Pancreas (tissue), 10 donors: Measurements from ENCODE around the gene SLC44A4. TPM values are rescaled to one million over a fixed set of nuclear protein-coding genes. Genes with fewer than 3 reads are reported as not detected.

ENCODE experiments used
- ATAC-seq, 4 donors: fragments of 200-7000 bp; cut with Tn5 transposase; one replicate each; pipeline versions ENCODE4 v1.8.0 to v1.9.1; 2020; ENCODE audit warnings: mild to moderate bottlenecking in 4 of 4, moderate library complexity in 4 of 4
- DNase-seq, 6 donors: peaks; one replicate each; pipeline ENCODE4 v3.0.0-alpha.2; 2020
- FAIRE-seq: peaks from 2 replicates; lab custom pipeline; 2012; peaks lifted over from hg19 to GRCh38; lab: Jason Lieb, UNC
- H3K27ac ChIP-seq, 4 donors: fragments of 200-600 bp; sonication (generic); 1 replicate in 3 of 4; 2 replicates in 1 of 4; pipeline versions ENCODE4 v1.5.0 to v1.8.0; 2020
- H3K27me3 ChIP-seq, 4 donors: fragments of 200-600 bp; one replicate each; pipeline ENCODE4 v1.8.0; 2021
- H3K36me3 ChIP-seq, 3 donors: fragments of 200-600 bp; sonication (generic) in 1 of 3; one replicate each; pipeline versions ENCODE4 v1.5.0 to v1.8.0; 2020 to 2021
- H3K4me1 ChIP-seq, 3 donors: fragments of 200-600 bp; one replicate each; pipeline ENCODE4 v1.8.0; 2021
- H3K4me3 ChIP-seq, 4 donors: fragments of 200-600 bp; sonication (generic) in 2 of 4; one replicate each; pipeline versions ENCODE4 v1.5.0 to v1.8.0; 2020 to 2021
- H3K9me3 ChIP-seq, 4 donors: fragments of 200-600 bp; one replicate each; pipeline ENCODE4 v1.8.0; 2021
- WGBS, 2 donors: extraction: QIAGEN DNeasy Blood & Tissue Kit; methylation state at CpG; one replicate each; pipeline ENCODE4 v1.1.7; 2013; 5-methylcytosine and 5-hydroxymethylcytosine counted together
- intact Hi-C, 3 donors: fragments of 100-400 bp; cut with DNase I; formaldehyde crosslinking; loops; one replicate each; pipeline versions ENCODE4 v1.11.1 to v1.14.2; 2022
- polyA plus RNA-seq, 2 donors: library from polyadenylated mRNA; stranded (reverse); fragments of 200-250 nt; gene quantifications; one replicate each; pipeline ENCODE4 v1.2.3, GENCODE V29; 2013
- total RNA-seq, 6 donors: library from RNA; stranded (reverse); fragmentation: NEBNext Ultra II Directional in 4 of 6; extraction: Animal tissue kit (Norgen Biotek cat#: 25700) in 4 of 6; gene quantifications; one replicate each; pipeline versions ENCODE4 v1.2.1 to v1.2.4, GENCODE V29; 2021 to 2023
- TF ChIP-seq, protein P1 (sequence below), 4 donors: fragments of 200-600 bp; sonication (generic) in 3 of 4; IDR thresholded peaks; one replicate each; pipeline versions ENCODE4 v1.5.0 to v1.8.0; 2021; ENCODE audit warnings: antibody characterized with exemption in 4 of 4
- donor health status: healthy with polysubstance abuse.
- donor health status: DM: no; HTN: no; CAD: no; lungs with moderate emphysema.
- donor health status: DM: no; HTN: no; CAD: no.
- donor health status: control.
- donor health status: control.
- donor health status: Bipolar disorder and iron deficiency.
- donor health status: DM: yes; HTN: yes; CAD: no.
- donor health status: DM: no; HTN: no; CAD: no.
- donor health status: DM: no; HTN: no; CAD: no.
- donor health status: DM: yes; HTN: yes; CAD: no.

The SLC44A4 gene
- total and polyA plus RNA-seq, 8 donors, result 4.6 to 57.3 (median 12.9) TPM

DNA sequence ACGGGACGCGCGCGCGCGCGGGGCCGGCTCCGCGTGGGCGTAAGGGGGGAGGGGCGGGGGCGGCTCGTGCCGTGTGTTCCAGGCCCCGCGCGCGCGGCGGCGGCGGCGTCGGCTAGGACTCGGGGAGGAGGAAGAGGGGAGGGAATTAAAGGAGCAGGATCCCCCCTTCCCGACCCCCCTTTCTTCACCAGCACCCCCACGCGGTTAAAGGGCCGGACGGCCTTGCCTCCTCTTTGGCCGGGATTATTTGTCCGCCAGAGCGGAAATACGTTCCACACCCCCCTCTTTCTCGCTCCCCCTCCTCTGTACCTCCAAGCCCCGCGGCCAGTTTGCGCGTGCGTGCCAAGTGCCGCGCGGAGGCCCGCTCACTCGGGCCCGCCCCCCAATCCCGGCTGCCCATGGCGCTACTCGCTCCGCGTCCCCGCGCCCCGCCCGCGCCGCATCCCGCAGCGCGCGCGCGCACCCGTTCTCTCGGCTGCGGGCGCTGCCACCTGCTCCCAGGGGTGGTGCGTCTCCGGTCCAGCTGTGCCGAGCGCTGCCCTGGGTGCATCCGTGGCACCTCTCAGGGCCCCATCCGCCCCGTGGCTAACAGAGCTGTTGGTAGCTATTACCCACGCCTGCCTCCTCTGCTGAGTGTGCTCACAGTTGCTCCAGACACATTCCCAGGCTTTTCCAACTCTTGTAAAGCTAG is 23.3 kb upstream of the SLC44A4 start, which contains the start of gene ZBTB12:
TSS of gene ZBTB12 (minus strand) at position 134 of the 691 bp plus-strand sequence. CDS start 781 bp downstream, outside the sequence.
- ATAC-seq, result peak; percentile 71 to 87 (median 78)
- TF ChIP-seq, protein P1, sequence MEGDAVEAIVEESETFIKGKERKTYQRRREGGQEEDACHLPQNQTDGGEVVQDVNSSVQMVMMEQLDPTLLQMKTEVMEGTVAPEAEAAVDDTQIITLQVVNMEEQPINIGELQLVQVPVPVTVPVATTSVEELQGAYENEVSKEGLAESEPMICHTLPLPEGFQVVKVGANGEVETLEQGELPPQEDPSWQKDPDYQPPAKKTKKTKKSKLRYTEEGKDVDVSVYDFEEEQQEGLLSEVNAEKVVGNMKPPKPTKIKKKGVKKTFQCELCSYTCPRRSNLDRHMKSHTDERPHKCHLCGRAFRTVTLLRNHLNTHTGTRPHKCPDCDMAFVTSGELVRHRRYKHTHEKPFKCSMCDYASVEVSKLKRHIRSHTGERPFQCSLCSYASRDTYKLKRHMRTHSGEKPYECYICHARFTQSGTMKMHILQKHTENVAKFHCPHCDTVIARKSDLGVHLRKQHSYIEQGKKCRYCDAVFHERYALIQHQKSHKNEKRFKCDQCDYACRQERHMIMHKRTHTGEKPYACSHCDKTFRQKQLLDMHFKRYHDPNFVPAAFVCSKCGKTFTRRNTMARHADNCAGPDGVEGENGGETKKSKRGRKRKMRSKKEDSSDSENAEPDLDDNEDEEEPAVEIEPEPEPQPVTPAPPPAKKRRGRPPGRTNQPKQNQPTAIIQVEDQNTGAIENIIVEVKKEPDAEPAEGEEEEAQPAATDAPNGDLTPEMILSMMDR (IDR thresholded peaks at IDR 0.05), result no peak
- no peak for FAIRE-seq
- peak; percentile 92 to 96 (median 94) for DNase-seq
- Histone ChIP-seq H3K27ac (peak within 1 kb of the TSS; percentile 63 to 86 (median 68)), H3K4me1 (peaks cover 4 to 11% (median 5%) of the 10 kb centered on the region in 3 donors), H3K27me3 (no peaks in the 10 kb centered on the region), H3K36me3 (no peaks in the 10 kb centered on the region), H3K4me3 (peak within 1 kb of the TSS; percentile 39 to 67 (median 55)), H3K9me3 (no peaks in the 10 kb centered on the region)
- intact Hi-C loops, result loop anchor here in 2 of 3 donors (10.0 kb wide), 1 partner anchor 53 kb away; the partner anchor contains the start of genes NELFE (in 2 of the 2) and SKIC2 (in 2 of the 2)
- WGBS, 2 donors, result 0 to 1% methylated on average over 28 to 77 of the region's 77 CpGs

GRCh38 chr6:31901415-31901952 is 22.7 kb upstream of the SLC44A4 start:
- Histone ChIP-seq H3K4me3 (peak overlapping the region; percentile 39 to 67 (median 55)), H3K27me3 (no peaks in the 10 kb centered on the region), H3K9me3 (no peaks in the 10 kb centered on the region), H3K36me3 (no peaks in the 10 kb centered on the region), H3K4me1 (peaks cover 4 to 11% (median 5%) of the 10 kb centered on the region in 3 donors), H3K27ac (peak overlapping the region; percentile 63 to 86 (median 68))
- FAIRE-seq, result no peak
- TF ChIP-seq, protein P1 (IDR thresholded peaks at IDR 0.05), result no peak
- intact Hi-C loops, result loop anchor here in 2 of 3 donors (10.0 kb wide), 1 partner anchor 53 kb away; the partner anchor contains the start of genes NELFE (in 2 of the 2) and SKIC2 (in 2 of the 2)
- peak; percentile 9 to 25 (median 16) for ATAC-seq
- WGBS, 2 donors, result 1 to 2% methylated on average over 29 to 45 of the region's 45 CpGs
- DNase-seq, result peak in 5 of 6 donors; percentile 71 to 90 (median 78)

DNA sequence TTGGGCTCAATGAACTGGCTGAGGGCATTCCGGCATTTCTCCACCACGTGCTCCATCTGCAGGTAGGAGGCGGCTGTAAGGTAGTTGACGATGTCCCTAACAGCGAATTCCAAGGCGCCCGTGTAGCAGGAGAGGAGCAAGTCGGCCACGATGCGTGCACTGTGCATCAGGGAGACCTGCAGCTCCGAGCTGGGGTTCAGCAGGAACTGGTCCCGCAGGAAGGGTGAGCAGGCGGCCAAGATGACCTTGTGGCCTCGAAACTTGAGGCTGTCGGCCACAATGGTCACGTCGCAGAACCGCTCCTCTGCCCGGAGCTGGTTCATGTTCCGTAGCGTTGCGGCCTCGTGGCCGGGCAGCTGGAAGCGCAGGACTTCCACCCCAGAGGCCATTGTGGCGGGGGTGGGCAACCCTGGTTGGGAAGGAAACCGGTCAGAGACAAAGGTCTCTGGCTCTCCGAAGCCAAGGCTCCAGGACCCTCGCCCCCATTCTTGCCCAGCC is 22.2 kb upstream of the SLC44A4 start:
- DNase-seq (peak in 5 of 6 donors; percentile 36 to 86 (median 56)), FAIRE-seq (no peak), ATAC-seq (peak in 1 of 4 donors; percentile 0)
- H3K36me3 ChIP-seq, result no peaks in the 10 kb centered on the region
- no peaks in the 10 kb centered on the region for H3K9me3 ChIP-seq
- H3K4me1 ChIP-seq, result peaks cover 4 to 11% (median 5%) of the 10 kb centered on the region in 3 donors
- H3K4me3 ChIP-seq, result peak overlapping the region in 3 of 4 donors; percentile 39 to 67 (median 59)
- peak overlapping the region; percentile 63 to 86 (median 68) for H3K27ac ChIP-seq
- WGBS, 2 donors, result 10 to 11% methylated on average over 26 to 29 of the region's 29 CpGs
- no peaks in the 10 kb centered on the region for H3K27me3 ChIP-seq
- intact Hi-C loops, result loop anchor here in 2 of 3 donors (10.0 kb wide), 1 partner anchor 54 kb away; the partner anchor contains the start of genes NELFE (in 2 of the 2) and SKIC2 (in 2 of the 2)
- TF ChIP-seq, protein P1 (IDR thresholded peaks at IDR 0.05), result no peak

DNA sequence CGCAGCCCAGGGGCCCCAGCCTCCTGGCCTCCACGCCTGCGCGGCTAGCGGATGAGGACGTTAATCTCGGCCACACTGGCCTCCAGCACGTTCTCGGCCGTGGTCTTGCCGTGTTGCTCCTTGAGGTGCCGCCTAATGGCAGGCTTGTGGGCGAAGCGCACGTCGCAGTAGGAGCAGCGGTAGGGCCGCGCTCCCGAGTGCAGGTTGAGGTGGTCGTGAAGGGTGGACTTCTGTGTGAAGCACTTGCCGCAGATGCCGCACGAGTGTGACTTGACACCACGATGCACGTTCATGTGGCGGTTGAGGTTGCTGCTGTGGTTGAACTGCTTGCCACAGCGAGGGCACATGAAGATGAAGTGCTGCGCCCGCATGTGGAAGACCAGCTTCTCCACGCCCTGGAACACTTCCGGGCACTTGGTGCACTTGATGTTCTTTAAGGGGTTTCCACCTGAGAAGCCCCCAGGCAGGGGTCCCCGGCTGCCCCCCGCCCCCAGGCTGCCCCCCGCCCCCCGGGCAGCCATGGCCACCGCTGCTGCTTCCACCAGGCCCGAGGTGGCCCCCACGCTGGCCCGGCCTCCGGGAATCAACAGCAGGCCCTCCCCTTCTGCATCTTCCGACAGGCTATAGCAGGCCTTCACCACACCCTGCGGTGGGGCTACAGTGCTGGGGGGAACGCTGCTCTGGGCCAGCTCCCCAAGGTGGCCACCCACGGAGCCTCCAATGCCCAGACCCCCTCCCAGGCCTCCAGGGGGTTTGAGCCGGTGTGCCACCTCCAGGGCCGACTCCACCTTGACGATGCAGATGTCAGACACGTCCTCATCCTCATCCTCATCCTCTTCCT is 21.3 kb upstream of the SLC44A4 start:
- Histone ChIP-seq H3K4me1 (peaks cover 4 to 11% (median 5%) of the 10 kb centered on the region in 3 donors), H3K4me3 (no peak overlapping the region), H3K36me3 (peaks cover 0 to 3% (median 0%) of the 10 kb centered on the region in 3 donors), H3K27me3 (no peaks in the 10 kb centered on the region), H3K27ac (no peak overlapping the region), H3K9me3 (no peaks in the 10 kb centered on the region)
- DNase-seq (peak in 4 of 6 donors; percentile 40 to 82 (median 54)), ATAC-seq (no peak), FAIRE-seq (no peak)
- TF ChIP-seq, protein P1 (IDR thresholded peaks at IDR 0.05), result no peak
- intact Hi-C loops, result loop anchor here in 2 of 3 donors (10.0 kb wide), 1 partner anchor 55 kb away; the partner anchor contains the start of genes NELFE (in 2 of the 2) and SKIC2 (in 2 of the 2)
- 84 to 85% methylated on average over 47 to 49 of the region's 49 CpGs for WGBS, 2 donors
